ENCODE measurements around the gene DCST2. TPM values are rescaled to one million over a fixed set of nuclear protein-coding genes. Genes with fewer than 3 reads are reported as not detected.
A peak's percentile ranks its signal among the peaks of the same experiment; 100 is the strongest.

DCST2 gene
- total RNA-seq, 2 donors from 2014 or later, result 1.1 to 1.4 TPM

- DNase-seq, result no peak
- H3K4me3 Mint-ChIP-seq, result no peak overlapping the region
- H3K9me3 Mint-ChIP-seq, result no peaks in the 10 kb centered on the region
- no peak overlapping the region for H3K27ac Mint-ChIP-seq
- no peaks in the 10 kb centered on the region for H3K36me3 Mint-ChIP-seq (ENCODE audit: insufficient read depth in 2 of 2)
- peaks cover 21% of the 10 kb centered on the region for H3K4me1 Mint-ChIP-seq (ENCODE audit: low read depth)
- no peak for ATAC-seq (replicated peaks in 1 of 2)
- peaks cover 9% of the 10 kb centered on the region for H3K27me3 Mint-ChIP-seq (ENCODE audit: low read depth)
Observed at GRCh38 chr1:155075535-155075934, 42.0 kb upstream of the DCST2 start.

DNA sequence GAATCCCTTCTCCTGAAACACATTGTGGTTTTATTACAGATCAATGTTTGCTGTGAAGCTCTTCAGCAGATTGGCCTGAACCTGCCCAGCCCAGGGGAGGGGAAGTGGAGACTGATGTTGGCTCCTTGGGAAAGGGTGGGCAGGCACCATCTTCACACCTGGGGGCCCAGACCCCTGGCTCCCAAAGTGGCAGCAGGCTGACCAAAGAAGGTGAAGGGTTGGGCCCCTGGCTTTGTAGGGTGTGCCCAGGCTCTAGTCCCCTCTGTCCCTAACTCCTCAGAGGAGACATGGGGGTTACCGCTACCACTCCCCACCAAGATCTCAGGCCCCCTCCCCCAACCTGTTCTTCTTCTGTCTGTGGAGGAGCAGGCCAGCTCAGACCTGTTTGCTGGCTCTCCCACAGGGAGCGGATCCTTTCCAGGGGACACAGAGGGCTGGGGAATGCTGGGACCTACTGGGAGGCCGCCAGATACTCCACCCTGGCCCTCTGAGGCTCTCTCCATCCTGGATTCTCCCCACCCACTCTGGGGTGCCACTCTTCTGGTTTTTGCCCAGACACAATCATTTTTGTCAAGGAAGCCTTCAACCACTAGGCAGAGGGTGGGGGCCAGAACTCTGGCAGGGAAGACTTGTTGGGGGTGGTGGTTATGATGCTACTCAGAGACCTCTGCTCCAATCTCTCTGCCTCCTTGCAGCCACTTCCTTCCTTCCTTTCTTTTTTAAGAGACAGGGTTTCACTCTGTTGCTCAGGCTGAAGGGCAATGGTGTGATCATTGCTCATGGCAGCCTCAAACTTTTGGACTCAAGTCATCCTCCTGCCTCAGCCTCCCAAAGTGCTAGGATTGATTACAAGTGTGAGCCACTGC lies 40.0 kb upstream of the DCST2 start:
- H3K9me3 Mint-ChIP-seq, result no peaks in the 10 kb centered on the region
- peaks cover 0 to 1% of the 10 kb centered on the region in 2 donors for H3K36me3 Mint-ChIP-seq (ENCODE audit: insufficient read depth in 2 of 2)
- ATAC-seq (replicated peaks in 1 of 2) (peak; percentile 18 to 31), DNase-seq (no peak)
- H3K4me1 Mint-ChIP-seq (ENCODE audit: low read depth), result peaks cover 15% of the 10 kb centered on the region
- no peak overlapping the region for H3K4me3 Mint-ChIP-seq
- H3K27ac Mint-ChIP-seq, result no peak overlapping the region
- H3K27me3 Mint-ChIP-seq (ENCODE audit: low read depth), result no peaks in the 10 kb centered on the region

DNA sequence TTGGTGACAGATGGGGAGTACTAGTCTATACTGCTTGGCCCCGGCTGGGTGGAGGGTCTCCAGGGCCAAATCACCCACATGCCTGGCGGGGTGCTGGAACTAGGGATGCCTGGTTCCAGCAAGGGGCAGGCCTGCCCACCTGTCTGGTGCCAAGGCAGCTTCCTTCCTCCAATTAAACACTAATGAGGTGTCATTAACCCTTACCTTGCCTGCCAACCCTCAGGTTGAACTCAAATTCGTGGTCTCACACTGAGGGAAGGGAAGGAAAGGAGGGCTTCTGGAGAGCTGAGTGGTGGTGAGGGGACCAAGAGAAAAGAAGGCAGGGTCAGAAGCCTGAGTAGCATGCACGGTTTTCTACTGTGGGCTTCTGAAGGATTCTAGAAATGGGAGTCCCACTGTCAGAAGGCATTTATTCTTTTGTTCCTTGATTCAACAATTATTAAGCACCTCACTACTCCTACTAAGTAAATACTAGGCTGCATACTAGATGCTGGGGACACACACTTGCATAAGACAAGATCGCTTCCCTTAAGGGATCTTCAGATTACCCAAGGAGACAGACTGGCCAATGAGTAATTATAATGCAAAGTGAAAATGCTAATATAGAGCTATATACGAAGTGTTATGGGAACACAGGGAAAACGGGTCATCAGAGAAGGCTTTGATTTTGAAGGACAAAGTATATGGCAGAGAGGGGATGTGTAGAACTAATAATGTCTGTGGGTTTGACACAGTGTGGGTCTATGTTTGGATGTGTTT lies 39.1 kb upstream of the DCST2 start:
- no peak for ATAC-seq (replicated peaks in 1 of 2)
- Mint-ChIP-seq H3K36me3 (ENCODE audit: insufficient read depth in 2 of 2) (peaks cover 0 to 1% of the 10 kb centered on the region in 2 donors), H3K27ac (no peak overlapping the region), H3K27me3 (ENCODE audit: low read depth) (no peaks in the 10 kb centered on the region), H3K4me3 (no peak overlapping the region), H3K9me3 (no peaks in the 10 kb centered on the region), H3K4me1 (ENCODE audit: low read depth) (peaks cover 15% of the 10 kb centered on the region)
- DNase-seq, result no peak

DNA sequence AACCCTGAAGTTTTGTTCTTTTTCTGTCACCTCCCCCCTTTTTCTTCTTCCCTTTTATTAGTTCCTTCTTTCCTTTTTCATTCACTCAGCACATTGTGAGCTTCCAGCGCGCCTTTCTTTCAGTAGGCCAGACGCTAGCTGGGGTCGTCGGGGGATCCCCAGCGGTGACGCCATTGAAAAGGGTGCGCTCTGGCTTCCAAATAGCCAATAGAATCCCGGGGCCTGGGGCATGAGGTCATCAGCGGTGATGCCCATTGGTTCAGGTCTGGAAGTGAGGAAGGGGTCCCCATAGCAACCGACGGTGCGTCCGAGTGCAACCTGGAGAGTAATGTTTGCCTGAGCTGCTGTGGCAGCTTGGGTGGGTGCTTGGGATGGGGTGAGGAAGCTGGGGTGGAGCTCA lies 38.1 kb upstream of the DCST2 start:
- Mint-ChIP-seq H3K9me3 (no peaks in the 10 kb centered on the region), H3K4me3 (peak overlapping the region; percentile 28 to 45), H3K27me3 (ENCODE audit: low read depth) (no peaks in the 10 kb centered on the region), H3K36me3 (ENCODE audit: insufficient read depth in 2 of 2) (peaks cover 0 to 1% of the 10 kb centered on the region in 2 donors), H3K27ac (no peak overlapping the region), H3K4me1 (ENCODE audit: low read depth) (peaks cover 15% of the 10 kb centered on the region)
- DNase-seq, result no peak
- ATAC-seq (replicated peaks in 1 of 2), result no peak

DNA sequence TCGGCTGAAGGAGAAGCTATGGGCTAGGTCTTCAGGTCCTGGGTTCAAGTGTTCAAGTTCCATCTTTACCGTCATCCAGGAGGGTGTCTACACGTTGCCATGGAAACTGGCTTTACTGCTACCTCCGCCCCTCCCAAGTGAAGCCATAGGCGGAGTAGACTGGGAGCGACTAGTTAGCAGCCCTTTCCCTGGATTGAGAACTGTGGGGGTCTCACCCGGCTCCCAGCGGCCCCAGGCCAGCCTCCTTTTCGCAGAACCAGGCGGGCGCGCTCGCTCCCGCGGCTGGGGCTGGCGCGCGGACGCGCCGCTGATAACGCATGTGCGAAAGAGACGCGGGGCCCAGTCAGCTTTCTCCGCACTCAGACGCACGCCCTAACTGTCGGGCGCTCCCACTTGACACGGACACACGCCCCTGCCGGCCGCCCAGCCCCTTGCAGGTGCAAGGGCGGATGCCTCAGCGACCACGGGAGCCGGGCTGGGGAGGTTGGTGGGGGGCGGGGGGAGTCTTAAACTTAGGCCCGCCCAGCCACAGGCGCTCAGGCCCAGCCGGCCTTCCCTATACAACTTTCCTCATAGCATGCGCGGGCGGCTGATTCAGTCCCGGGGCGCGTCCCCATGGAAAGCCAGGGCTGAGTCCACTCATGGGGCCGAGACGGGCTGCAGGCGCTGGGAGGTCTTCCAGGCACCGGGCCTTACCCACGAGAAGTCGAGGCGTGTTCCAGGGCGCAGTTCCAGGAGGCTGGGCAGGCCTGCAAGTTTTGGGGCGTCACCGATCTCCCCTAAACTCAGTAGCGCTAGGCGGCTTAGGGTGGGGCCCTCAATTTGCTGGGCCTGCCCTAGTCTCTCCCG lies 37.4 kb upstream of the DCST2 start:
- no peaks in the 10 kb centered on the region for H3K27me3 Mint-ChIP-seq (ENCODE audit: low read depth)
- H3K4me1 Mint-ChIP-seq (ENCODE audit: low read depth), result peaks cover 19% of the 10 kb centered on the region
- no peak overlapping the region for H3K27ac Mint-ChIP-seq
- no peaks in the 10 kb centered on the region for H3K9me3 Mint-ChIP-seq
- DNase-seq, result peak; percentile 80 to 88
- peak overlapping the region; percentile 28 to 62 for H3K4me3 Mint-ChIP-seq
- H3K36me3 Mint-ChIP-seq (ENCODE audit: insufficient read depth in 2 of 2), result peaks cover 0 to 1% of the 10 kb centered on the region in 2 donors
- ATAC-seq (replicated peaks in 1 of 2), result peak; percentile 96 to 97

DNA sequence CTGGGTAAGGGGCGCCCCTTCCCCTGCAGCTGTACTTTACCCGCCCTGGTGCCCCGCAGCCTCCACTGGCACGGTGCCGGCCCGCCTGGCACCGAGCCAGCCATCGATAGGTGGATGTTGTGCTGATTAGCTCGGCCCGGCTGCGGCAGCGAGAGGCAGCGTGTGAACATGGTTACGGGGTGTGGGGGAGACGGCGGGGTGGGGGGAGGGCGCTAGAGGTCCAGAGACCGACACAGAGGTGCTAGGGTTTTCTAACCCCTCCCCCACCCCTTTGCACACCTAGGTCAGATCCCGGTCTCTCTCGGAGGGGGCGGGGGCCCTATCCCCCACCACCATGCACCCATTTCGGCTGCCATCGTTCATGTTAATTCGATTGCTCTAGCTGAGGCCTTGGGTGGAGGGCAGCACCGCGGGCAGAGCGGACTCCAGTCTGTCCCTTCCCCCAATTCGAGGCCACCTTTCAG lies 36.6 kb upstream of the DCST2 start:
- Mint-ChIP-seq H3K4me1 (ENCODE audit: low read depth) (peaks cover 19% of the 10 kb centered on the region), H3K4me3 (peak overlapping the region; percentile 28 to 62), H3K27ac (no peak overlapping the region), H3K9me3 (no peaks in the 10 kb centered on the region), H3K27me3 (ENCODE audit: low read depth) (no peaks in the 10 kb centered on the region), H3K36me3 (ENCODE audit: insufficient read depth in 2 of 2) (peaks cover 0 to 1% of the 10 kb centered on the region in 2 donors)
- ATAC-seq (replicated peaks in 1 of 2) (no peak), DNase-seq (no peak)

DNA sequence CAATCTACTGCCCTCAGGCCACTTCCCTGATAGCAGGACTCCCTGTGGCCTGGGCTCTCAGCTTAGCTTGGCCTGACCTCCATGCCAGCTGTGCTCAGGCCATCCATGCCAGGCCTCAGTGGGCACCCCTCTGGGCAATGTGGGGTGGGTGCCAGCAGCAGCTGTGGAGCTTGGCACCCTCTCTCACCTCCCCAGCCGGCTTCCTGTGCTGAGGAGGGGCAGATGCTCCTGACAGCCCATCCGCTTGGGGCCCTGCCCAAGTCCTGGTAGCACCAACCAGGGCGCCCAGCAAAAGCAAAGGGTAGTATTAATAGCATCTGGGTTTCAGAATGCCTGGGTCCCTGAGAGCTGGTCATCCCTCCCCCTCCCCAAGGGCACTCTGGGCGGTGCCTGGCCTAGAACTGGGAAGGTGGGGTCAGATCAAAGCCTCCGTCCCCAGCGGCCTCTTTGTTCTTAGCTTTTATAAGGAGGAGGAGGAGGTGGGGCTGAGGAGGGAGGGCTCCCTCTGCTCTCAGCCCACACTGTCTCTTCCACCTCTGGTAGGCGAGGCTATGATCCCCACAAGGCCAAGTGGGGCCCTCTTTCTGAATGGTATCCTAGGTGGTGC lies 36.1 kb upstream of the DCST2 start:
- H3K4me1 Mint-ChIP-seq (ENCODE audit: low read depth), result peaks cover 23% of the 10 kb centered on the region
- no peak overlapping the region for H3K27ac Mint-ChIP-seq
- no peaks in the 10 kb centered on the region for H3K27me3 Mint-ChIP-seq (ENCODE audit: low read depth)
- H3K9me3 Mint-ChIP-seq, result no peaks in the 10 kb centered on the region
- no peak overlapping the region for H3K4me3 Mint-ChIP-seq
- peaks cover 0 to 1% of the 10 kb centered on the region in 2 donors for H3K36me3 Mint-ChIP-seq (ENCODE audit: insufficient read depth in 2 of 2)
- DNase-seq, result no peak
- no peak for ATAC-seq (replicated peaks in 1 of 2)

DNA sequence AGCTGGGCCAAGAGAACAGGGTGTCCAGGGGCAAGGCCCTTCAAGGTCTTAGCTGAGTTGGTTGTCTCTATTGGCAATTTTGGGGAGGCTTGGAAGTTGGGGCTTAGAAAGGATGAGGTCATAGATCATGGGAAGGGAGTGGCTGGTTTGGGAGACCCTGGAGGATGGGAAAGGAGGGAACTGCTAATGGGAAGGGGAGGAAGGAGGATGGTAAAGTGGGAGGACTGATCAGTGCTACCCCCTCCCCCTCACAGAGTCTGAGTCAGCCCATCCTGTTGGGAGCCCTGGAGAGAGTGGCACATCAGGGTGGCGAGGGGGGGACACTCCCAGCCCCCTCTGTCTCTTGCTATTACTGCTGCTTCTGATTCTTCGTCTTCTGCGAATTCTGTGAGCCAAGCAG lies 35.0 kb upstream of the DCST2 start:
- no peaks in the 10 kb centered on the region for H3K27me3 Mint-ChIP-seq (ENCODE audit: low read depth)
- DNase-seq (no peak), ATAC-seq (replicated peaks in 1 of 2) (no peak)
- H3K36me3 Mint-ChIP-seq (ENCODE audit: insufficient read depth in 2 of 2), result peaks cover 1 to 2% of the 10 kb centered on the region in 2 donors
- no peaks in the 10 kb centered on the region for H3K9me3 Mint-ChIP-seq
- no peak overlapping the region for H3K4me3 Mint-ChIP-seq
- no peak overlapping the region for H3K27ac Mint-ChIP-seq
- peaks cover 24% of the 10 kb centered on the region for H3K4me1 Mint-ChIP-seq (ENCODE audit: low read depth)

DNA sequence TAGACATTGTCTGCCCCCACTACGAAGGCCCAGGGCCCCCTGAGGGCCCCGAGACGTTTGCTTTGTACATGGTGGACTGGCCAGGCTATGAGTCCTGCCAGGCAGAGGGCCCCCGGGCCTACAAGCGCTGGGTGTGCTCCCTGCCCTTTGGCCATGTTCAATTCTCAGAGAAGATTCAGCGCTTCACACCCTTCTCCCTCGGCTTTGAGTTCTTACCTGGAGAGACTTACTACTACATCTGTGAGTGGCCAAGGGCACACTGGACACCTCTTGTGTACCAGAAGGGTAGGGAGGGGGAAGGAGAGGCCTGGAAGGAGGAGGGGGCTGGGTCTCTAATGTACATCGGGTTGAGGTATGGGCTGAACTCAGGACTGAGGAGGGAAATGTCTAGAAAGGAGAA lies 33.2 kb upstream of the DCST2 start:
- no peak overlapping the region for H3K4me3 Mint-ChIP-seq
- H3K27ac Mint-ChIP-seq, result no peak overlapping the region
- ATAC-seq (replicated peaks in 1 of 2) (no peak), DNase-seq (no peak)
- H3K36me3 Mint-ChIP-seq (ENCODE audit: insufficient read depth in 2 of 2), result peaks cover 1 to 2% of the 10 kb centered on the region in 2 donors
- no peaks in the 10 kb centered on the region for H3K9me3 Mint-ChIP-seq
- peaks cover 32% of the 10 kb centered on the region for H3K4me1 Mint-ChIP-seq (ENCODE audit: low read depth)
- H3K27me3 Mint-ChIP-seq (ENCODE audit: low read depth), result no peaks in the 10 kb centered on the region

- peak overlapping the region; percentile 80 to 87 for H3K4me3 Mint-ChIP-seq
- H3K36me3 Mint-ChIP-seq (ENCODE audit: insufficient read depth in 2 of 2), result peaks cover 1 to 2% of the 10 kb centered on the region in 2 donors
- H3K27me3 Mint-ChIP-seq (ENCODE audit: low read depth), result no peaks in the 10 kb centered on the region
- peak overlapping the region; percentile 2 for H3K27ac Mint-ChIP-seq
- peaks cover 37% of the 10 kb centered on the region for H3K4me1 Mint-ChIP-seq (ENCODE audit: low read depth)
- ATAC-seq (replicated peaks in 1 of 2) (no peak), DNase-seq (no peak)
- no peaks in the 10 kb centered on the region for H3K9me3 Mint-ChIP-seq
Observed at GRCh38 chr1:155064832-155065429, 31.4 kb upstream of the DCST2 start.

- peak; percentile 29 to 48 for DNase-seq
- no peaks in the 10 kb centered on the region for H3K9me3 Mint-ChIP-seq
- ATAC-seq (replicated peaks in 1 of 2), result peak; percentile 25 to 31
- peaks cover 1 to 2% of the 10 kb centered on the region in 2 donors for H3K36me3 Mint-ChIP-seq (ENCODE audit: insufficient read depth in 2 of 2)
- H3K27me3 Mint-ChIP-seq (ENCODE audit: low read depth), result no peaks in the 10 kb centered on the region
- H3K4me3 Mint-ChIP-seq, result peak overlapping the region; percentile 80 to 87
- H3K27ac Mint-ChIP-seq, result peak overlapping the region; percentile 2
- peaks cover 37% of the 10 kb centered on the region for H3K4me1 Mint-ChIP-seq (ENCODE audit: low read depth)
Observed at GRCh38 chr1:155064111-155064831, 30.7 kb upstream of the DCST2 start.
